PC-3 (cell line): Measurements from ENCODE around the gene PABPC1L. TPM values are rescaled to one million over a fixed set of nuclear protein-coding genes. Genes with fewer than 3 reads are reported as not detected.

Experiments
- ATAC-seq: fragments of 200-7000 bp; cut with Tn5 transposase; 2 replicates; pipeline ENCODE4 v1.9.1; 2020; ENCODE audit warnings: mild to moderate bottlenecking, moderate library complexity
- BruUV-seq: library from RNA; stranded (reverse); fragments of 400-500 nt; replicated peaks from 2 replicates; lab custom pipeline; 2021; lab: Mats Ljungman, UMichigan
- CTCF ChIA-PET: fragments of 300-600 bp; sonication (Branson Sonifier 250); formaldehyde crosslinking; loops from one replicate; lab custom pipeline; 2022; ENCODE audit warnings: antibody characterized with exemption; lab: Charles Lee
- POLR2A ChIA-PET: fragments of 300-600 bp; sonication (Branson Sonifier 250); formaldehyde crosslinking; loops from one replicate; lab custom pipeline; 2022; ENCODE audit warnings: antibody characterized with exemption; ENCODE audit not compliant: unreplicated experiment; lab: Charles Lee
- DNase-seq: peaks from one replicate; pipeline ENCODE4 v3.0.0-alpha.2; 2015
- H2AFZ ChIP-seq: fragments of 300-600 bp; sonication (generic); 2 replicates; pipeline ENCODE4 v1.6.0; 2016; ENCODE audit warnings: antibody characterized with exemption, low read length
- H3F3A ChIP-seq: fragments of 300-600 bp; sonication (generic); one replicate; pipeline ENCODE4 v1.6.0; 2017; ENCODE audit warnings: antibody characterized with exemption, low read length, control low read depth, mild to moderate bottlenecking; ENCODE audit not compliant: unreplicated experiment
- H3K27ac ChIP-seq: fragments of 300-600 bp; sonication (generic); 2 replicates; pipeline ENCODE4 v1.5.1; 2016; ENCODE audit warnings: mild to moderate bottlenecking, low read length
- H3K27me3 ChIP-seq: fragments of 300-600 bp; sonication (generic); 2 replicates; pipeline ENCODE4 v1.6.1; 2016; ENCODE audit warnings: low read length, mixed read lengths
- H3K36me3 ChIP-seq: fragments of 300-600 bp; sonication (generic); 2 replicates; pipeline ENCODE4 v1.6.1; 2016; ENCODE audit warnings: low read depth, mixed run types, low read length, mixed read lengths
- H3K4me1 ChIP-seq: fragments of 300-600 bp; sonication (generic); 2 replicates; pipeline ENCODE4 v1.5.1; 2016; ENCODE audit warnings: low read length; ENCODE audit not compliant: insufficient read depth
- H3K4me2 ChIP-seq: fragments of 300-600 bp; sonication (generic); 2 replicates; pipeline ENCODE4 v1.6.0; 2016; ENCODE audit warnings: low read length
- H3K4me3 ChIP-seq: fragments of 300-600 bp; sonication (generic); 2 replicates; pipeline ENCODE4 v1.5.1; 2016; ENCODE audit warnings: mild to moderate bottlenecking, low read length, mixed read lengths
- H3K79me2 ChIP-seq: fragments of 300-600 bp; sonication (generic); 2 replicates; pipeline ENCODE4 v1.6.1; 2017; ENCODE audit warnings: low read length, mixed read lengths
- H3K9ac ChIP-seq: fragments of 300-600 bp; sonication (generic); 2 replicates; pipeline ENCODE4 v1.6.0; 2016; ENCODE audit warnings: mild to moderate bottlenecking, low read length
- H3K9me2 ChIP-seq: fragments of 300-600 bp; sonication (generic); replicated peaks from 2 replicates; pipeline ENCODE4 v1.6.1; 2016; ENCODE audit warnings: mixed run types, low read length, mixed read lengths
- H3K9me3 ChIP-seq: fragments of 300-600 bp; sonication (generic); 2 replicates; pipeline ENCODE4 v1.6.1; 2016; ENCODE audit warnings: low read length, mixed read lengths
- H4K20me1 ChIP-seq: fragments of 300-600 bp; sonication (generic); 2 replicates; pipeline ENCODE4 v1.6.1; 2016; ENCODE audit warnings: low read length, mixed read lengths
- CTCF ChIP-seq: fragments of 300-600 bp; sonication (generic); conservative IDR thresholded peaks from 2 replicates; pipeline ENCODE4 v1.5.1; 2017; ENCODE audit warnings: antibody characterized with exemption, low read depth, mild to moderate bottlenecking, low read length
- EZH2 ChIP-seq: fragments of 300-600 bp; sonication (generic); IDR thresholded peaks from one replicate; pipeline ENCODE4 v1.6.1; 2017; ENCODE audit warnings: antibody characterized with exemption, mild to moderate bottlenecking, low read length; ENCODE audit not compliant: unreplicated experiment
- EZH2phosphoT487 ChIP-seq: fragments of 300-600 bp; sonication (generic); IDR thresholded peaks from 2 replicates; pipeline ENCODE4 v1.6.1; 2018; ENCODE audit warnings: mild to moderate bottlenecking, antibody characterized with exemption, low read length, borderline replicate concordance
- intact Hi-C: fragments of 100-400 bp; cut with micrococcal nuclease; formaldehyde crosslinking; loops from 2 replicates; pipeline ENCODE4 v1.9.0; 2023
- total RNA-seq: library from RNA; depleted of rRNA; stranded (reverse); fragments of >200 nt; gene quantifications from 2 replicates; pipeline ENCODE4 v1.2.3, GENCODE V29; 2014

PABPC1L gene
- total RNA-seq, 1 experiment from 2014 or later, result 32.0 TPM

GRCh38 chr20:44960103-44960852, 50.4 kb downstream of the PABPC1L start, which contains the start of gene TOMM34:
Gene TOMM34 (minus strand): TSS chr20:44960397. CDS start chr20:44960333, 64 bp downstream.
- Histone ChIP-seq H2AFZ (peak within 1 kb of the TSS; percentile 60), H3K79me2 (peaks cover 49% of the 10 kb centered on the region), H3K36me3 (peaks cover 26% of the 10 kb centered on the region), H3K27ac (peak within 1 kb of the TSS; percentile 89), H3F3A (no peaks in the 10 kb centered on the region), H4K20me1 (peaks cover 38% of the 10 kb centered on the region), H3K4me2 (peak within 1 kb of the TSS; percentile 93), H3K4me1 (peaks cover 47% of the 10 kb centered on the region), H3K9ac (peak within 1 kb of the TSS; percentile 91), H3K27me3 (no peaks in the 10 kb centered on the region), H3K9me3 (no peaks in the 10 kb centered on the region), H3K9me2 (no peaks in the 10 kb centered on the region), H3K4me3 (peak within 1 kb of the TSS; percentile 79)
- DNase-seq (peak; percentile 97), ATAC-seq (peak; percentile 83)
- TF ChIP-seq CTCF (no peak), EZH2 (no peak), EZH2phosphoT487 (no peak)
- ChIA-PET POLR2A (interaction anchor here (0.6 to 0.9 kb wide), 2 partner anchors 104 to 313 kb away, joined by 4 to 8 read pairs; no protein-coding TSS in a partner anchor), CTCF (interaction anchor here (0.6 to 2.0 kb wide), 4 partner anchors 12 to 119 kb away, joined by 4 to 6 read pairs (median 4); no protein-coding TSS in a partner anchor)
- BruUV-seq, result no TSS peak
- intact Hi-C loops, result no loop called here

- peaks cover 52% of the 10 kb centered on the region for H3K4me1 ChIP-seq
- no peaks in the 10 kb centered on the region for H3K9me3 ChIP-seq
- H2AFZ ChIP-seq, result peak overlapping the region; percentile 60; the same call in 1 of the 2 replicates
- H3K4me3 ChIP-seq, result no peak overlapping the region
- no peaks in the 10 kb centered on the region for H3K9me2 ChIP-seq
- H3K27ac ChIP-seq, result peak overlapping the region; percentile 89
- ChIA-PET POLR2A (no interaction called here), CTCF (interaction anchor here (0.6 to 2.0 kb wide), 3 partner anchors 13 to 118 kb away, joined by 4 to 6 read pairs (median 4); no protein-coding TSS in a partner anchor)
- peaks cover 28% of the 10 kb centered on the region for H4K20me1 ChIP-seq
- H3K27me3 ChIP-seq, result no peaks in the 10 kb centered on the region
- H3K4me2 ChIP-seq, result peak overlapping the region; percentile 93
- intact Hi-C loops, result no loop called here
- H3F3A ChIP-seq, result no peaks in the 10 kb centered on the region
- ATAC-seq, result no peak
- H3K79me2 ChIP-seq, result peaks cover 39% of the 10 kb centered on the region
- peaks cover 16% of the 10 kb centered on the region; the same call in 1 of the 2 replicates for H3K36me3 ChIP-seq
- peak; percentile 34 for DNase-seq
- H3K9ac ChIP-seq, result peak overlapping the region; percentile 91; the same call in 1 of the 2 replicates
- TF ChIP-seq EZH2phosphoT487 (no peak), EZH2 (no peak), CTCF (no peak)
- BruUV-seq, result no TSS peak
These were observed 51.4 kb downstream of the PABPC1L start for GRCh38 chr20:44961011-44961869.
